NT2/D1 (cell line): ENCODE data around the gene CD180.

Experiments used
- SUZ12 ChIP-seq: IDR thresholded peaks from 2 replicates; pipeline ENCODE4 v1.6.1; 2011; ENCODE audit not compliant: insufficient read length, insufficient read depth; ENCODE audit errors: extremely low read depth
- YY1 ChIP-seq: IDR thresholded peaks from 2 replicates; pipeline ENCODE4 v1.6.1; 2011; ENCODE audit not compliant: insufficient read length, insufficient read depth
- ZNF274 ChIP-seq: IDR thresholded peaks from 2 replicates; pipeline ENCODE4 v1.6.1; 2011; ENCODE audit warnings: mild to moderate bottlenecking, low read depth, low read length

DNA sequence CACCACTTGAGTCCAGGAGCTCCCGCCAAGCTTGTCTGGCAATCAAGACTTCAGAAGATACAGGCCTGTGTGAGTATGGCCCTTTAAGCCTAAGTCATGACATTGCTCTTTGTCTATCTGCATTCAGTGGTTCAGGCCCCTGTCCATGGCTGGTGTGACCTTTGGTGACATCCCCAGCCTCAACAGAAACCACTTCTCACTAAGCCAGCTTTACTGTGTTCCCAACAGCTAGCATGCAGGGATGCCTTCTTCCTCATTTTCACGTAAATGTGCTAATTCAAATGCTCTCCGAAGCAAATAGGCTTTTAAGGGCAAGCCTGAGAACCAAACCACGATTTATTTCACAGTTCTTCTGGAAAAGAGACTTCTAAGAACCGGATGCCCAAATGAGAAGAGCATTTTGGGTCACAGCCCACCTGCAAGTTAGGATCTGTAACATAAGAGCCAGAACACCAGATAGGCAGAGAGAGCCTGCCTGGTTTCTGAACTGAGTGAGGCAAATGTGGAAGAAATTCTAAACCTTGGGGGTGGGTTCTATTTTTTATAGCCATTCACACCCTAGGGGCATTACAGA lies 14.9 kb downstream of the CD180 start:
- TF ChIP-seq ZNF274 (no peak), YY1 (no peak), SUZ12 (no peak)
